Esophagus muscularis mucosa (tissue), 4 donors: ENCODE results near the gene STK35. TPM values are rescaled to one million over a fixed set of nuclear protein-coding genes. Genes with fewer than 3 reads are reported as not detected.

Source experiments
- DNase-seq: peaks from one replicate; pipeline ENCODE4 v3.0.0-alpha.2; 2017; ENCODE audit errors: extremely low spot score
- H3K27ac ChIP-seq, 4 donors: fragments of 200-600 bp; sonication (generic); replicated peaks in 1 of 4; 1 replicate in 3 of 4; 2 replicates in 1 of 4; pipeline ENCODE4 v1.5.1; 2016 to 2019; ENCODE audit warnings: mild to moderate bottlenecking in 1 of 4
- H3K27me3 ChIP-seq, 4 donors: fragments of 200-600 bp; sonication (generic); one replicate each; pipeline versions ENCODE4 v1.5.1 to v1.6.0; 2016 to 2019
- H3K36me3 ChIP-seq, 4 donors: fragments of 200-600 bp; sonication (generic); one replicate each; pipeline ENCODE4 v1.5.1; 2016 to 2019
- H3K4me1 ChIP-seq, 4 donors: fragments of 200-600 bp; sonication (generic); one replicate each; pipeline ENCODE4 v1.5.1; 2016 to 2019
- H3K4me3 ChIP-seq, 4 donors: fragments of 200-600 bp; sonication (generic); 1 replicate in 2 of 4; 2 replicates in 2 of 4; pipeline ENCODE4 v1.5.1; 2016 to 2019; ENCODE audit warnings: mild to moderate bottlenecking in 4 of 4, moderate library complexity in 1 of 4
- H3K9me3 ChIP-seq, 4 donors: fragments of 200-600 bp; sonication (generic); 1 replicate in 3 of 4; 2 replicates in 1 of 4; pipeline ENCODE4 v1.5.1; 2016 to 2019
- CTCF ChIP-seq, 3 experiments: fragments of 200-600 bp in 2 of 3; fragments of 450-650 bp in 1 of 3; sonication (generic) in 2 of 3; IDR thresholded peaks; one replicate each; pipeline ENCODE4 v1.5.1; 2017 to 2019; ENCODE audit warnings: antibody characterized with exemption in 3 of 3, mild to moderate bottlenecking in 2 of 3, moderate library complexity in 1 of 3
- EP300 ChIP-seq: sonication (generic); formaldehyde crosslinking; IDR thresholded peaks from one replicate; pipeline ENCODE4 v1.6.1; 2017; ENCODE audit warnings: antibody characterized with exemption
- POLR2A ChIP-seq: fragments of 450-650 bp; IDR thresholded peaks from one replicate; pipeline ENCODE4 v1.6.1; 2017; ENCODE audit warnings: antibody characterized with exemption, moderate library complexity, mild to moderate bottlenecking, low read depth
- POLR2AphosphoS5 ChIP-seq, 2 donors: sonication (generic); formaldehyde crosslinking; IDR thresholded peaks; one replicate each; pipeline ENCODE4 v1.6.1; 2017; ENCODE audit warnings: antibody characterized with exemption in 2 of 2
- WGBS: methylation state at CpG from one replicate; pipeline ENCODE4 v1.1.5; 2018; 5-methylcytosine and 5-hydroxymethylcytosine counted together
- intact Hi-C: fragments of 100-400 bp; cut with DNase I; formaldehyde crosslinking; loops from one replicate; pipeline ENCODE4 v1.15.1; 2023
- total RNA-seq, 4 donors: library from RNA; depleted of rRNA; stranded (reverse); fragments of >200 nt; gene quantifications; one replicate each; pipeline versions ENCODE4 v1.1.0 to v1.2.1, GENCODE V29; 2016

STK35 gene
- total RNA-seq, 4 donors from 2014 or later: 19.2 to 24.1 (median 22.8) TPM

- peaks cover 49 to 57% (median 52%) of the 10 kb centered on the region in 4 donors for H3K4me1 ChIP-seq
- H3K36me3 ChIP-seq: peaks cover 0 to 12% (median 4%) of the 10 kb centered on the region in 4 donors
- peak overlapping the region; percentile 76 to 93 (median 90) for H3K4me3 ChIP-seq
- 2% methylated on average over 39 of the region's 95 CpGs for WGBS
- H3K27me3 ChIP-seq: no peaks in the 10 kb centered on the region
- TF ChIP-seq POLR2A (peak; percentile 92), POLR2AphosphoS5 (IDR thresholded peaks at IDR 0.05) (peak; percentile 72 to 91), CTCF (IDR thresholded peaks at IDR 0.05) (no peak)
- peak; percentile 98 for DNase-seq
- H3K27ac ChIP-seq: peak overlapping the region; percentile 88 to 98 (median 96)
- no peaks in the 10 kb centered on the region for H3K9me3 ChIP-seq
- intact Hi-C loops: no loop called here
Measured at GRCh38 chr20:2102585-2103460, 1.2 kb downstream of the STK35 start.

- DNase-seq: no peak
- 2% methylated on average over 13 of the region's 13 CpGs for WGBS
- TF ChIP-seq POLR2A (no peak), POLR2AphosphoS5 (IDR thresholded peaks at IDR 0.05) (no peak), EP300 (no peak), CTCF (IDR thresholded peaks at IDR 0.05) (no peak)
- H3K27ac ChIP-seq: peak overlapping the region; percentile 88 to 98 (median 96)
- intact Hi-C loops: no loop called here
- peaks cover 0 to 12% (median 4%) of the 10 kb centered on the region in 4 donors for H3K36me3 ChIP-seq
- no peaks in the 10 kb centered on the region for H3K27me3 ChIP-seq
- H3K4me1 ChIP-seq: peaks cover 56 to 65% (median 60%) of the 10 kb centered on the region in 4 donors
- H3K9me3 ChIP-seq: no peaks in the 10 kb centered on the region
- peak overlapping the region; percentile 76 to 93 (median 90) for H3K4me3 ChIP-seq
Measured at GRCh38 chr20:2103461-2104153, 2.0 kb downstream of the STK35 start.

GRCh38 chr20:2104236-2104635, 2.6 kb downstream of the STK35 start:
- peak overlapping the region; percentile 76 to 93 (median 90) for H3K4me3 ChIP-seq
- WGBS: 28% methylated on average over 8 of the region's 8 CpGs
- intact Hi-C loops: no loop called here
- peaks cover 62 to 71% (median 67%) of the 10 kb centered on the region in 4 donors for H3K4me1 ChIP-seq
- TF ChIP-seq CTCF (IDR thresholded peaks at IDR 0.05) (no peak), POLR2AphosphoS5 (IDR thresholded peaks at IDR 0.05) (no peak), EP300 (no peak), POLR2A (no peak)
- no peaks in the 10 kb centered on the region for H3K27me3 ChIP-seq
- H3K36me3 ChIP-seq: peaks cover 0 to 12% (median 4%) of the 10 kb centered on the region in 4 donors
- no peaks in the 10 kb centered on the region for H3K9me3 ChIP-seq
- no peak for DNase-seq
- H3K27ac ChIP-seq: peak overlapping the region; percentile 88 to 98 (median 96)

GRCh38 chr20:2108498-2108897, 6.9 kb downstream of the STK35 start:
- intact Hi-C loops: no loop called here
- peak overlapping the region; percentile 66 to 80 (median 66) for H3K27ac ChIP-seq
- no peak overlapping the region for H3K4me3 ChIP-seq

More at GRCh38 chr20:2108498-2108897, 6.9 kb downstream of the STK35 start:
- Histone ChIP-seq H3K36me3 (peaks cover 0 to 12% (median 4%) of the 10 kb centered on the region in 4 donors), H3K9me3 (no peaks in the 10 kb centered on the region), H3K4me1 (peaks cover 95 to 100% (median 99%) of the 10 kb centered on the region in 4 donors), H3K27me3 (no peaks in the 10 kb centered on the region)
- WGBS: 93% methylated on average over 3 of the region's 3 CpGs
- no peak for DNase-seq
- TF ChIP-seq POLR2AphosphoS5 (IDR thresholded peaks at IDR 0.05) (no peak), CTCF (IDR thresholded peaks at IDR 0.05) (no peak), EP300 (no peak), POLR2A (no peak)
